H1 (cell line): ENCODE measurements around the gene TTC24. TPM values are rescaled to one million over a fixed set of nuclear protein-coding genes. Genes with fewer than 3 reads are reported as not detected.

Source experiments
- CTCF ChIA-PET: fragments of 300-600 bp; sonication (Branson Sonifier 250); formaldehyde crosslinking; loops from one replicate; lab custom pipeline; 2021; ENCODE audit not compliant: partially characterized antibody; lab: Charles Lee
- POLR2A ChIA-PET: fragments of 300-600 bp; sonication (Branson Sonifier 250); formaldehyde crosslinking; loops from one replicate; lab custom pipeline; 2021; ENCODE audit warnings: inconsistent platforms; ENCODE audit not compliant: partially characterized antibody; lab: Charles Lee
- DNase-seq, 2 experiments: peaks; one replicate each; pipeline versions ENCODE4 v3.0.0 to v3.0.0-alpha.2; 2010 to 2022; ENCODE audit warnings: low spot score in 2 of 2, low read depth in 1 of 2, mixed read lengths in 1 of 2
- FAIRE-seq: peaks from 2 replicates; lab custom pipeline; 2011; peaks lifted over from hg19 to GRCh38; lab: Jason Lieb, UNC
- H2AFZ ChIP-seq: 2 replicates; pipeline ENCODE4 v1.8.1; 2012; ENCODE audit warnings: low read length, inconsistent platforms
- H2AK5ac ChIP-seq: 2 replicates; pipeline ENCODE4 v1.6.1; 2013; ENCODE audit warnings: low read depth, low read length
- H2BK120ac ChIP-seq: replicated peaks from 2 replicates; pipeline ENCODE3; 2013; ENCODE audit warnings: low read depth, low read length, inconsistent platforms
- H2BK12ac ChIP-seq: 2 replicates; pipeline ENCODE4 v1.6.1; 2013; ENCODE audit warnings: low read depth, low read length
- H2BK15ac ChIP-seq: 2 replicates; pipeline ENCODE4 v1.6.1; 2013; ENCODE audit warnings: low read length
- H2BK20ac ChIP-seq: 2 replicates; pipeline ENCODE4 v1.6.1; 2013; ENCODE audit warnings: low read length
- H2BK5ac ChIP-seq: 2 replicates; pipeline ENCODE4 v1.6.1; 2013; ENCODE audit warnings: low read depth, low read length
- H3K14ac ChIP-seq: 2 replicates; pipeline ENCODE4 v1.6.1; 2013; ENCODE audit warnings: inconsistent platforms; ENCODE audit not compliant: insufficient read length
- H3K18ac ChIP-seq: 2 replicates; pipeline ENCODE4 v1.6.1; 2013; ENCODE audit warnings: low read length; ENCODE audit errors: extremely low read depth
- H3K23ac ChIP-seq: 2 replicates; pipeline ENCODE4 v1.6.1; 2013; ENCODE audit warnings: inconsistent platforms; ENCODE audit not compliant: insufficient read length
- H3K23me2 ChIP-seq: 2 replicates; pipeline ENCODE4 v1.6.1; 2013; ENCODE audit warnings: low read depth, low read length
- H3K27ac ChIP-seq: 2 replicates; pipeline ENCODE4 v1.6.1; 2011; ENCODE audit warnings: low read depth, low read length, inconsistent platforms
- H3K27me3 ChIP-seq, 4 experiments: replicated peaks in 1 of 4; 1 replicate in 1 of 4; 2 replicates in 3 of 4; pipeline versions ENCODE4 v1.6.1 to v1.8.1; 2011 to 2013; ENCODE audit warnings: low read length in 3 of 4, mild to moderate bottlenecking in 3 of 4, inconsistent platforms in 2 of 4, mixed read lengths in 2 of 4, moderate library complexity in 1 of 4; ENCODE audit not compliant: control insufficient read depth in 3 of 4, insufficient read depth in 3 of 4; ENCODE audit errors: extremely low read depth in 1 of 4
- H3K36me3 ChIP-seq, 4 experiments: 2 replicates each; pipeline versions ENCODE4 v1.6.1 to v1.8.1; 2011 to 2013; ENCODE audit warnings: mild to moderate bottlenecking in 4 of 4, low read length in 3 of 4, moderate library complexity in 2 of 4, control low read depth in 1 of 4, inconsistent platforms in 1 of 4; ENCODE audit not compliant: insufficient read depth in 4 of 4, control insufficient read depth in 2 of 4
- H3K4ac ChIP-seq: replicated peaks from 2 replicates; pipeline ENCODE3; 2013; ENCODE audit warnings: low read length, low read depth, mixed read lengths, inconsistent platforms; ENCODE audit not compliant: insufficient read length
- H3K4me1 ChIP-seq, 4 experiments: replicated peaks in 1 of 4; 1 replicate in 1 of 4; 2 replicates in 3 of 4; pipeline versions ENCODE4 v1.6.1 to v1.8.1; 2011 to 2013; ENCODE audit warnings: low read length in 3 of 4, inconsistent platforms in 2 of 4, mixed read lengths in 1 of 4; ENCODE audit not compliant: insufficient read depth in 4 of 4, control insufficient read depth in 3 of 4
- H3K4me2 ChIP-seq, 2 experiments: 2 replicates each; pipeline versions ENCODE4 v1.6.1 to v1.8.1; 2011 to 2013; ENCODE audit warnings: low read depth in 2 of 2, low read length in 2 of 2, control low read depth in 1 of 2, inconsistent platforms in 1 of 2, mild to moderate bottlenecking in 1 of 2; ENCODE audit not compliant: insufficient read depth in 1 of 2
- H3K4me3 ChIP-seq, 4 experiments: fragments of 200-600, 300-600 bp in 1 of 4; sonication (generic), shearing (Covaris generic), sonication (Bioruptor Twin) in 1 of 4; 2 replicates each; pipeline versions ENCODE4 v1.5.1 to v1.8.1; 2011 to 2016; ENCODE audit warnings: low read length in 4 of 4, low read depth in 3 of 4, control low read depth in 2 of 4, inconsistent platforms in 2 of 4, mild to moderate bottlenecking in 2 of 4, mixed read lengths in 1 of 4, moderate library complexity in 1 of 4; ENCODE audit not compliant: insufficient read depth in 2 of 4; ENCODE audit errors: extremely low read depth in 1 of 4
- H3K56ac ChIP-seq: replicated peaks from 2 replicates; pipeline ENCODE3; 2013; ENCODE audit warnings: low read depth, mild to moderate bottlenecking, mixed read lengths, low read length, inconsistent platforms; ENCODE audit not compliant: insufficient read length
- H3K79me1 ChIP-seq: 2 replicates; pipeline ENCODE4 v1.6.1; 2013; ENCODE audit warnings: low read depth, low read length, control low read depth
- H3K79me2 ChIP-seq, 2 experiments: 2 replicates each; pipeline versions ENCODE4 v1.6.1 to v1.8.1; 2012 to 2013; ENCODE audit warnings: low read length in 2 of 2, mild to moderate bottlenecking in 2 of 2, inconsistent platforms in 1 of 2; ENCODE audit not compliant: insufficient read depth in 2 of 2, control insufficient read depth in 1 of 2
- H3K9ac ChIP-seq, 4 experiments: replicated peaks in 1 of 4; 1 replicate in 1 of 4; 2 replicates in 3 of 4; pipeline versions ENCODE4 v1.6.1 to v1.8.1; 2011 to 2013; ENCODE audit warnings: low read depth in 3 of 4, low read length in 3 of 4, control low read depth in 2 of 4, mild to moderate bottlenecking in 2 of 4, moderate library complexity in 2 of 4, inconsistent platforms in 1 of 4; ENCODE audit errors: extremely low read depth in 1 of 4
- H3K9me3 ChIP-seq, 2 experiments: 2 replicates each; pipeline versions ENCODE4 v1.6.1 to v1.8.1; 2012 to 2013; ENCODE audit warnings: mild to moderate bottlenecking in 2 of 2, moderate library complexity in 2 of 2, control low read depth in 1 of 2, inconsistent platforms in 1 of 2, low read depth in 1 of 2, low read length in 1 of 2, mixed read lengths in 1 of 2; ENCODE audit not compliant: insufficient read depth in 2 of 2
- H4K20me1 ChIP-seq, 2 experiments: replicated peaks in 1 of 2; 2 replicates each; pipeline versions ENCODE3 to v1.8.1; 2011 to 2013; ENCODE audit warnings: inconsistent platforms in 2 of 2, low read length in 2 of 2, mild to moderate bottlenecking in 1 of 2; ENCODE audit not compliant: insufficient read depth in 2 of 2, control insufficient read depth in 1 of 2
- H4K5ac ChIP-seq: 2 replicates; pipeline ENCODE4 v1.6.1; 2013; ENCODE audit warnings: low read length, low read depth, mixed read lengths, inconsistent platforms; ENCODE audit not compliant: insufficient read length
- H4K8ac ChIP-seq: 2 replicates; pipeline ENCODE4 v1.8.0; 2013; ENCODE audit warnings: mild to moderate bottlenecking, moderate library complexity, low read length, inconsistent platforms; ENCODE audit not compliant: insufficient read depth; ENCODE audit errors: extremely low read depth
- H4K91ac ChIP-seq: replicated peaks from 2 replicates; pipeline ENCODE3; 2013; ENCODE audit warnings: low read length, mixed read lengths, inconsistent platforms; ENCODE audit not compliant: insufficient read length
- CTCF ChIP-seq, 3 experiments: IDR thresholded peaks; 1 replicate in 2 of 3; 2 replicates in 1 of 3; pipeline versions ENCODE4 v1.5.1 to v1.6.1; 2011; ENCODE audit warnings: low read length in 3 of 3, mild to moderate bottlenecking in 3 of 3, inconsistent platforms in 2 of 3, low read depth in 1 of 3, moderate library complexity in 1 of 3; ENCODE audit not compliant: insufficient read depth in 1 of 3; ENCODE audit errors: control extremely low read depth in 1 of 3
- RAD21 ChIP-seq, 2 experiments: IDR thresholded peaks in 1 of 2; conservative IDR thresholded peaks in 1 of 2; 2 replicates each; pipeline ENCODE4 v1.6.1; 2011; ENCODE audit warnings: low read depth in 2 of 2, low read length in 2 of 2, improper control_type of control experiment in 1 of 2, inconsistent platforms in 1 of 2, mild to moderate bottlenecking in 1 of 2, moderate library complexity in 1 of 2
- WGBS, 2 experiments: shearing (Covaris generic) in 1 of 2; methylation state at CpG; one replicate each; pipeline versions ENCODE4 v1.1.6 to v1.1.7; 2013 to 2015; ENCODE audit warnings: low lambda C conversion rate in 2 of 2, mixed read lengths in 2 of 2, inconsistent platforms in 1 of 2, low coverage in 1 of 2, missing lambda C conversion rate in 1 of 2; ENCODE audit not compliant: insufficient replicate concordance in 2 of 2, insufficient coverage in 1 of 2, insufficient read length in 1 of 2; ENCODE audit errors: extremely low coverage in 1 of 2, missing lambda C conversion rate in 1 of 2; 5-methylcytosine and 5-hydroxymethylcytosine counted together
- polyA plus RNA-seq, 7 experiments: library from polyadenylated mRNA; depleted of rRNA in 3 of 7; stranded (reverse) in 5 of 7; unstranded in 2 of 7; fragments of >200 nt in 5 of 7; fragments of 200-250 nt in 2 of 7; gene quantifications; 1 replicate in 5 of 7; 2 replicates in 1 of 7; 4 replicates in 1 of 7; pipeline versions ENCODE4 v1.2.1 to v1.2.3, GENCODE V29; 2011 to 2013; ENCODE audit warnings: missing spikeins in 2 of 7, mixed read lengths in 2 of 7
- total RNA-seq: library from RNA; stranded (reverse); fragmentation: NEBNext Ultra II Directional; extraction: Animal tissue kit (Norgen Biotek cat#: 25700); gene quantifications from 2 replicates; pipeline ENCODE4 v1.2.1, GENCODE V29; 2021
- TF ChIP-seq, protein P1 (sequence below): IDR thresholded peaks from 2 replicates; pipeline ENCODE4 v1.6.1; 2011; ENCODE audit warnings: low read depth, mild to moderate bottlenecking, low read length; ENCODE audit not compliant: insufficient read depth

TTC24 gene
- total and polyA plus RNA-seq, 2 of the 8 experiments (the other 6 are each of a cell fraction or from before 2014, with no cell fraction given): 0.08 TPM; not detected in 1

- H2BK5ac ChIP-seq: no peak overlapping the region
- H3K36me3 ChIP-seq: peaks cover 3 to 24% (median 13%) of the 10 kb centered on the region in 4 experiments; a peak in 6 of 8 replicates
- H3K23ac ChIP-seq: no peak overlapping the region
- H4K91ac ChIP-seq: no peak overlapping the region
- H3K4me3 ChIP-seq: no peak overlapping the region
- H3K4ac ChIP-seq: no peak overlapping the region
- no peak overlapping the region for H4K5ac ChIP-seq
- H2BK20ac ChIP-seq: no peak overlapping the region
- H3K27me3 ChIP-seq: no peaks in the 10 kb centered on the region
- H4K8ac ChIP-seq: no peak overlapping the region
- H3K4me1 ChIP-seq: no peaks in the 10 kb centered on the region
- no peaks in the 10 kb centered on the region for H3K79me2 ChIP-seq
- H2BK120ac ChIP-seq: no peak overlapping the region
- H3K79me1 ChIP-seq: no peaks in the 10 kb centered on the region
- H3K9me3 ChIP-seq: no peaks in the 10 kb centered on the region
- H2BK15ac ChIP-seq: no peak overlapping the region
- peaks cover 0 to 8% of the 10 kb centered on the region in 2 experiments for H4K20me1 ChIP-seq
- H3K27ac ChIP-seq: no peak overlapping the region
- 75% methylated on average over 1 of the region's 2 CpGs; no CpG with 5 or more reads in 1 of the 2 experiments for WGBS, 2 experiments
- no peak overlapping the region for H3K56ac ChIP-seq
- H3K4me2 ChIP-seq: no peak overlapping the region
- H3K23me2 ChIP-seq: no peaks in the 10 kb centered on the region
- CTCF ChIA-PET: interaction anchor here (0.6 to 6.8 kb wide), 10 partner anchors 12 to 164 kb away, joined by 3 to 33 read pairs (median 4); no protein-coding TSS in a partner anchor
- H2AFZ ChIP-seq: no peak overlapping the region
- H3K14ac ChIP-seq: no peak overlapping the region
- no peak overlapping the region for H2BK12ac ChIP-seq
- no peak overlapping the region for H3K18ac ChIP-seq
- FAIRE-seq: no peak
- POLR2A ChIA-PET: interaction anchor here (0.7 to 1.6 kb wide), 2 partner anchors 12 to 52 kb away, joined by 3 read pairs; partner anchors contain the start of gene GPATCH4
- H3K9ac ChIP-seq: no peak overlapping the region
- H2AK5ac ChIP-seq: no peak overlapping the region
- no peak for DNase-seq
- TF ChIP-seq RAD21 (IDR thresholded peaks at IDR 0.05 in 1 of 2, conservative IDR thresholded peaks at IDR 0.05 in 1 of 2; ENCODE audit: low read depth in 2 of 2, low read length in 2 of 2) (peak in 1 of 2 experiments; percentile 35; a peak in 2 of 4 replicates), CTCF (IDR thresholded peaks at IDR 0.05; ENCODE audit: control extremely low read depth in 1 of 3, insufficient read depth in 1 of 3, low read depth in 1 of 3, low read length in 3 of 3) (peak in 2 of 3 experiments; percentile 27 to 32; a peak in 2 of 4 replicates)
- TF ChIP-seq, protein P1, sequence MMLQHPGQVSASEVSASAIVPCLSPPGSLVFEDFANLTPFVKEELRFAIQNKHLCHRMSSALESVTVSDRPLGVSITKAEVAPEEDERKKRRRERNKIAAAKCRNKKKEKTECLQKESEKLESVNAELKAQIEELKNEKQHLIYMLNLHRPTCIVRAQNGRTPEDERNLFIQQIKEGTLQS: no peak
These were observed 30.1 kb upstream of the TTC24 start for GRCh38 chr1:156549390-156549789.
